GM20000 (cell line): ENCODE data around the gene GCHFR.

Source experiments
- DNase-seq: peaks from one replicate; pipeline ENCODE4 v3.0.0; 2012; ENCODE audit warnings: low spot score
- CTCF ChIP-seq: IDR thresholded peaks from 2 replicates; pipeline ENCODE4 v1.5.1; 2012; ENCODE audit warnings: mild to moderate bottlenecking, control low read depth; ENCODE audit errors: extremely low read depth, missing control alignments

GCHFR gene

GRCh38 chr15:40803688-40804087, 39.8 kb downstream of the GCHFR start:
- TF ChIP-seq CTCF = no peak
- DNase-seq = no peak

DNA sequence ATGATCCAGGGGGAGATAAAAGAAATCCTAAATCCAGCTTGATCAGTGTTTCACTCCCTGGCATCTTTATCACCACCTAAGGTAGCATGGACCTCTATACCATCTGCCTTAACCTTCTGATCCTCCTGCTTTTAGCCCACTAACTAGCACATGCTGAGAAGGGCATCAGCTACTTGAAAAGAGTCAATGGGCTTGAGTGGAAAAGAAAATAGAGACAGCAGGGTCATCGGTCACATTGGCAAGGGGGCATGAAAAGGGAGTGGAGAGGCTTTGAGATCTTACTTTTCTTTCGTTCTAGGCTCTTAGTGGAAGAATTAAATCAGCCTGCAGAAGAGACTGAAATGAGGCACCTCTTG, 42.8 kb downstream of the GCHFR start:
- DNase-seq = no peak
- TF ChIP-seq CTCF = no peak

DNA sequence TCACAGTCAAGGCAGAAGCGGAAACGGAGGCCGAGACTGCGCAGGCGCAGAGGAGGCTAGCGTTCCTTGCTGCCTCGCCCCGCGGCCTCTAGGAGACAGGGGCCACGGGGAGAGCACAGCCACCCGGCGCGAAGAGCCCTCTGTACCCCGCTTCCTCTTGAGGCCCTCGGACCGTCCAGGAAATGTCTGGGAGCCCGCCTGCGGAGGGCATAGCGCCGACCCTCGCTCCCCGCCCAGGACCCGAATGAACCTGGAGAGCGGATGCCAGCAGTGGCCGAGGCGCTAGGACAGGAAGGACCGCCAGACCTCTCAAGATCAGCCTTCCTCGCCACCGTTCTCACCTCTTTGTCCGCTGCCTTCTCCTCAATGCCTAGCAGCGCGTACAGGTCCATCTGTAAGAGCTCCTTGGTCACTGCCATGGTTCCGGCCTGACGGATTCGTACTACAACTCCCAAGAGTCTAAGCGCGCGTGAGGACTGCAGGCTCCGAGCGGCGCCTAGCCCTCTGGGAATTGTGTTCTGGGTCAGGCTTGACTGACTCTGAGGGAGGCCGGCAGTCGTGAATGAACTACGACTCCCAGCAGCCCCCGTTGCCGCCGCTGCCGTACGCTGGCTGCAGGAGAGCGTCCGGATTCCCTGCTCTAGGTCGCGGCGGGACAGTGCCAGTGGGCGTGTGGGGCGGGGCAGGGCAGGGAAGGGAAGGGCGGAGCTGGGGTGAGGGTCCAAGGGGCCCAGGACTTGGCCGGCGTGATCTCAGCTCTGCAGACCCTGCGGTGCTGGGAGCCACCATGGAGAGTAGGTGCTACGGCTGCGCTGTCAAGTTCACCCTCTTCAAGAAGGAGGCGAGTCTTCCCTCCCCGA, 43.4 kb downstream of the GCHFR start, which contains the start of the genes DNAJC17 and ZFYVE19:
TSS of gene DNAJC17 (minus strand) at position 446 of the 860 bp plus-strand sequence. CDS start at position 419, 27 bp downstream.
TSS of gene ZFYVE19 (plus strand) at position 62 of the 860 bp plus-strand sequence. CDS start at position 563, 501 bp downstream.
- DNase-seq = peak; percentile 89
- no peak for TF ChIP-seq CTCF

- DNase-seq = no peak
- no peak for TF ChIP-seq CTCF
These were observed 44.1 kb downstream of the GCHFR start for GRCh38 chr15:40807888-40808461.

- DNase-seq = peak; percentile 29
- TF ChIP-seq CTCF = no peak
These were observed 45.1 kb downstream of the GCHFR start for GRCh38 chr15:40808861-40809450.

- no peak for TF ChIP-seq CTCF
- no peak for DNase-seq
These were observed 49.0 kb downstream of the GCHFR start for GRCh38 chr15:40812721-40813425.
